GM21576 (cell line): ENCODE results near the gene ATP12A.

Experiments
- ATAC-seq: cut with Tn5 transposase; IDR thresholded peaks from one replicate; pipeline ENCODE4 v1.9.1; 2021; ENCODE audit warnings: mild to moderate bottlenecking, moderate library complexity; ENCODE audit not compliant: unreplicated experiment

The ATP12A gene

GRCh38 chr13:24662195-24663088 lies 17.8 kb upstream of the ATP12A start:
- ATAC-seq, result no peak

- no peak for ATAC-seq
These were observed 17.2 kb upstream of the ATP12A start for GRCh38 chr13:24663089-24663395.

GRCh38 chr13:24663586-24663985 lies 16.6 kb upstream of the ATP12A start:
- no peak for ATAC-seq

- ATAC-seq, result no peak
These were observed 15.3 kb upstream of the ATP12A start for GRCh38 chr13:24664726-24665409.

GRCh38 chr13:24668511-24668910 lies 11.7 kb upstream of the ATP12A start:
- no peak for ATAC-seq

- ATAC-seq, result no peak
These were observed 11.1 kb upstream of the ATP12A start for GRCh38 chr13:24668955-24669582.

- no peak for ATAC-seq
These were observed 10.0 kb upstream of the ATP12A start for GRCh38 chr13:24670174-24670573.

GRCh38 chr13:24670961-24671381 lies 9.2 kb upstream of the ATP12A start:
- ATAC-seq, result no peak

- ATAC-seq, result no peak
These were observed 8.7 kb upstream of the ATP12A start for GRCh38 chr13:24671386-24672113.

GRCh38 chr13:24672141-24673132 lies 7.8 kb upstream of the ATP12A start:
- ATAC-seq, result no peak

GRCh38 chr13:24675806-24676570 lies 4.2 kb upstream of the ATP12A start:
- no peak for ATAC-seq

- no peak for ATAC-seq
These were observed 2.1 kb upstream of the ATP12A start for GRCh38 chr13:24678151-24678550.

GRCh38 chr13:24679686-24680085 lies 522 bp upstream of the ATP12A start:
- no peak for ATAC-seq

GRCh38 chr13:24680921-24681604 lies 855 bp downstream of the ATP12A start:
- no peak for ATAC-seq

GRCh38 chr13:24681930-24682329 lies 1.7 kb downstream of the ATP12A start:
- no peak for ATAC-seq

GRCh38 chr13:24682353-24682752 lies 2.1 kb downstream of the ATP12A start:
- ATAC-seq, result no peak

- ATAC-seq, result no peak
These were observed 3.1 kb downstream of the ATP12A start for GRCh38 chr13:24683351-24683750.

GRCh38 chr13:24683838-24684599 lies 3.8 kb downstream of the ATP12A start:
- ATAC-seq, result peak; percentile 61
